NOMO-1 treated with dmso at 0.1 percent for 144 hours (cell line): ENCODE data around the gene MAX.
"Not testable (repeated sequence)": the region's sequence is repeated elsewhere in the genome, so short reads cannot be mapped to it uniquely, and the experiment has no call there.

Experiments used
- DNase-seq: peaks from one replicate; lab custom pipeline; 2025; ENCODE audit not compliant: unreplicated experiment; lab: John Stamatoyannopoulos, UW

Gene MAX

GRCh38 chr14:65040666-65041433, 61.5 kb downstream of the MAX start:
- DNase-seq: no peak

GRCh38 chr14:65038966-65039365, 63.4 kb downstream of the MAX start:
- no peak for DNase-seq

GRCh38 chr14:65035049-65035448, 67.3 kb downstream of the MAX start:
- no peak for DNase-seq

GRCh38 chr14:65034021-65034420, 68.3 kb downstream of the MAX start:
- DNase-seq: no peak

GRCh38 chr14:65033181-65033580, 69.1 kb downstream of the MAX start:
- DNase-seq: no peak

- no peak for DNase-seq
Measured at GRCh38 chr14:65032319-65032718, 70.0 kb downstream of the MAX start.

- DNase-seq: not testable (repeated sequence)
Measured at GRCh38 chr14:65031321-65031720, 71.0 kb downstream of the MAX start.

- no peak for DNase-seq
Measured at GRCh38 chr14:65028937-65029336, 73.4 kb downstream of the MAX start.

- no peak for DNase-seq
Measured at GRCh38 chr14:65027127-65027799, 75.1 kb downstream of the MAX start.

- no peak for DNase-seq
Measured at GRCh38 chr14:65026526-65026925, 75.8 kb downstream of the MAX start.

GRCh38 chr14:65025818-65026217, 76.5 kb downstream of the MAX start:
- DNase-seq: no peak
